ENCODE data around the gene GSDMA.

GSDMA gene

GRCh38 chr17:39962642-39963220, at the start of gene GSDMA:
TSS of gene GSDMA (plus strand) at chr17:39963004. CDS start at chr17:39965688, 2,684 bp downstream.
- peak; percentile 37 for DNase-seq (ENCODE audit: low read depth)

DNA sequence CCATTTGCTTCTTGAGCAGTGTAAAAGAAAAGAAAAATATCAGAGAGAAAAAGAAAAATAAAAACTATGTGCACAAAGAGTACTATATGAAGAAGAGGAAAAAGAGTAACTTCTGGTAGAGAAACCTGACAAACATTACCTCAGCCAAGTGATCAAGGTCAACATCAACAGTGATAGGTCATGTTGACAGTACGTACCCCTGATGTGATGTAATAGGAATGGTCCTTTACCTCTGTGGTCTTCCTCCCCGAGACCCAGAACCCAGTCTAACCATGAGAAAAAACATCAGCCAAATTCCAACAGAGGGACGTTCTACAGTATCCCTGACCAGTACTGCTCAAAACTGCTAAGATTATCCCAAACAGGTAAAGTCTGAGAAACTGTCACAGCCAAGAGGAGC, 48.8 kb upstream of the GSDMA start:
- DNase-seq (ENCODE audit: low read depth) = no peak

DNA sequence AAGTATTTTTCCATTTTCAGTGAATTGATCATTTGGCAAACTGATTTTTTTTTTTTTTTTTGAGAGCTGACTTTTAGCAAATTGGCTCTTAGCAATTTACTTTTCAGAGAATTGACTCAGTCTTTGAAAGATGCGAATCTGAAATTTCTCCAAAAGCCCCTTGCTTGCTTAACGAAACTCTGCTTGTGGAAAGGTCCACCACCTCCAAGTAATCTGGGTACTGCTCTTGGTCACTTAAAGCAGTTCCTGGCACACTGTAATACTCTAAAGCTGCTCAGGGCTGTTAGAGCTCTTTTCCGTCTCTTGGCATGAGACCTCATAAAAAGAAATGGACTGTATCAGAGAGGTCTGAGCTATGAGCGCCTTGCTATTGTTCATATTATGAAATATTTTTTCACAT, 47.2 kb upstream of the GSDMA start:
- DNase-seq (ENCODE audit: low read depth) = no peak

GRCh38 chr17:39916918-39917317, 45.9 kb upstream of the GSDMA start:
- DNase-seq (ENCODE audit: low read depth) = no peak

DNA sequence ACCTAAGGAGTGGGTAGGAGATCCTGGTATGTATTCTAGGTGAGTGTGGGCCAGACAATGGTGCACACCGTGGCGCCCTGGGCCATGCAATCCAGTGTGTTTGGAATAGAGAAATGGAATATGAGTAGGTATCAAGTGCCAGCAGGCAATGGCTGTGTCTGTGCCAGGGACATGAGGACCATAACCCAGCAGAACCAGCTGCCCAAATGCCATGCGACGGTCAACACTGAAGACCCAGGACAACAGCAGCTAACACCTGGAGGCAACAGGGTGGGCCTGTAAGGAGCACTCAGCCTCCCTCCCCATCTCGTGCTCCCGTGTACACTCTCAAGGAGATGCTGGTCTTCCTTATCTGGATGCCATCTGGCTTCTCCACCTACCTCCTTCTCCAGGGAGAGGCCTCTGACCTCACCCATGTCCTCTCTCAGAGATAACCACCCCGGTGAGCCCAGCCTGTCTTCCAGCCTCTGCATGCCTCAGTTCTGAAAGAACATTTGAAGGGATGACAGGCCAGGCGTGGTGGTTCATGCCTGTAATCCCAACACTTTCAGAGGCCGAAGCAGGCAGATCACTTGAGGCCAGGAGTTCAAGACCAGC, 43.6 kb upstream of the GSDMA start:
- no peak for DNase-seq (ENCODE audit: low read depth)

- peak; percentile 60 for DNase-seq (ENCODE audit: low read depth)
Measured at GRCh38 chr17:39920218-39921210, 42.3 kb upstream of the GSDMA start.

DNA sequence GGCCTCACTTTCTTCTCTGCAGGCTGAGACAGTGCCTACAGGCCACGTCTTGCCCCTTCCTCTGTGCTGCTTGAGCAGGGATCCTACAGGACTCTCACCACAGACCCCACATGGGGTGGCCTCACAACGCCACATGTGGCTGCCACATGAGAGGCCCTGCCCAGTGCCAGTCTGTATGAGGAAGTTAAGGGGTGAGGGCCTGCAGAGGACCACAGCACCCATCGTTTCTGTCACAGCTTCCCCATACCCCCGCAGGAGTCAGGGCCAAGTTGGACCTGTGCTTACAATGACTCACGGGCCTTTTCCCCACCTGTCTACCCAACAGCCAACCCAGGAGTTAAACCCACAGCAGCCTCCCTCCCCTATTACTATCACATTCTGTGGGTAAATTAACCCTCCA, 41.5 kb upstream of the GSDMA start:
- no peak for DNase-seq (ENCODE audit: low read depth)

DNA sequence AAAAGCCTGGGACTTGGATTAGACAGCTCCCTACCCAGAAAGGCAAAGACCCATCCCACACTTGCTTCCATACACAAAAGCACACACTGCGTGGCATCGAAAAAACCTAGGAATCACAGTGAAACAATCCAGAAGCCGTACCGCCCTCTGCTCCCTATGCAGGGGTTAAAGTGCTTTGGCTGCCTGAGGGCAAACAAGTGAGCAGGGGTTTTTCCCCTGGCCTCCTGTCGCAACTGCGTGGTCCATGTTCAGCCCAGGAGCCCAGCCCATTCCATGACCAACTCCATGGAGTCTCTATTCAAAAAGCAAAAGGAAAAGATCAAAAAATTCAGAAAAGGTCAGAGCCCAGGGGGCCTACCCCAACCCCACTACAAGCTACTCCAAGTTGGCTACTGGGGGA, 40.8 kb upstream of the GSDMA start:
- no peak for DNase-seq (ENCODE audit: low read depth)

DNA sequence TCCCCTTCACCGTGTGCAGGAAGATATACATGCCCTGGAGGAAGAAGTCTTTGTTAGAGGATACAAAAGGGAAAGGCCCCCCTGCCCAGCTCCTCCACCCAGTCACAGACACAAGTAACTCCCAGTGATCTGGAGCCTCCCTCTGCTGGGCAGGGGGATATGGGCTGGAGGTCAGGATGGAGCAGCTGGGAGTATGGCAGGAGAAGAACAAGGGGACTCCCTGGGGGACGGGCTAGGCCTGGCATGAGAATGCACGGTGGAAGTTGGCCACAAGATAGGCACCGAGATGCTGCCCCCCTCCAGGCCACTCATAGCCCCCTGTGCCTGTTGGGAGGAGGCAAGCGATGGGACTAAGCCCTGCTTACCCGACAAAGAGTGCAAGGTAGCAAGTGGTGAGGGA, 39.6 kb upstream of the GSDMA start:
- DNase-seq (ENCODE audit: low read depth) = no peak

- no peak for DNase-seq (ENCODE audit: low read depth)
Measured at GRCh38 chr17:39923836-39924690, 38.7 kb upstream of the GSDMA start.

DNA sequence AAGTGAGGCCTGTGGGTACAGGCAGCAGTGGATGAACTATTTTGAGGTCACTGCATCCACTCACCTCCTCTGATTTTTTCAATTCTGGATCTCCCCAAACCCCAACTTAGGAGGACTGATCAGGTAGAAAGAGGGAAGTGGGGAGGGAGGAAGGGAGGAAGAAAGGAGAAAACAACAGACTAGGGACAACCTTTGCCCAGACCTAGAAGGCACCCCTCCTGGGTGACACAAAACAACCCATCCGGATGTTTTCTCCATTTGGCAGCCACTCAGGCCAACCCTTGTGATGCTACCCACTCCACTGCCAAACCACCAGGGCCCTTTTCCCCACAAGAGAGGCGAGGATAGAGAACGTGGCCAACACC, 38.1 kb upstream of the GSDMA start:
- no peak for DNase-seq (ENCODE audit: low read depth)

GRCh38 chr17:39925282-39926134, 37.3 kb upstream of the GSDMA start:
- no peak for DNase-seq (ENCODE audit: low read depth)

GRCh38 chr17:39926135-39926587, 36.6 kb upstream of the GSDMA start:
- no peak for DNase-seq (ENCODE audit: low read depth)

DNA sequence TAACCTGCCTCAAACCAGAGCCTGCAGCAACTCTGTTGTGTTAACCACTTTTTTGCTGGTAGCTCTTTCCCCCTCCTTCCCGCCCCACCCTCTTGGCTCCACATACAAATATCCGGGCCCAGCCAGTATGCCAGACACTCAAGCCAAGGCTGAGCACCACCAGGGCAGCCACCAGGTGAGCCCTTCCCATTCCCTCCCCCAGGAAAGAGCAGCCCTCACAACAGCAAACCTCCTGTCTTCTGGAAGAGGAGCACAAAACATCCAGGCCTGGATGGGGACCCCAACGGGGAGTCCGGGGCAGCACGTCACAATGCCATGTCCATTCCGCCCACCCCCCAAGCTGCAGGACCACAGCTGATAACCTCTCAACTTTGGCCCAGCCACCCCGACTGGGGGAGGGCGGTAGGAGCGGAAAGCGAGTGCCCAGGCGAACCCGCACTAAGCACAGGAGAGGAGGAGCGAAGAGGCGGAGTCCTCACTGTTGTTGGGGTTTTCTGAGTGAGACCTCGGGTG, 36.2 kb upstream of the GSDMA start:
- peak; percentile 32 for DNase-seq (ENCODE audit: low read depth)

DNA sequence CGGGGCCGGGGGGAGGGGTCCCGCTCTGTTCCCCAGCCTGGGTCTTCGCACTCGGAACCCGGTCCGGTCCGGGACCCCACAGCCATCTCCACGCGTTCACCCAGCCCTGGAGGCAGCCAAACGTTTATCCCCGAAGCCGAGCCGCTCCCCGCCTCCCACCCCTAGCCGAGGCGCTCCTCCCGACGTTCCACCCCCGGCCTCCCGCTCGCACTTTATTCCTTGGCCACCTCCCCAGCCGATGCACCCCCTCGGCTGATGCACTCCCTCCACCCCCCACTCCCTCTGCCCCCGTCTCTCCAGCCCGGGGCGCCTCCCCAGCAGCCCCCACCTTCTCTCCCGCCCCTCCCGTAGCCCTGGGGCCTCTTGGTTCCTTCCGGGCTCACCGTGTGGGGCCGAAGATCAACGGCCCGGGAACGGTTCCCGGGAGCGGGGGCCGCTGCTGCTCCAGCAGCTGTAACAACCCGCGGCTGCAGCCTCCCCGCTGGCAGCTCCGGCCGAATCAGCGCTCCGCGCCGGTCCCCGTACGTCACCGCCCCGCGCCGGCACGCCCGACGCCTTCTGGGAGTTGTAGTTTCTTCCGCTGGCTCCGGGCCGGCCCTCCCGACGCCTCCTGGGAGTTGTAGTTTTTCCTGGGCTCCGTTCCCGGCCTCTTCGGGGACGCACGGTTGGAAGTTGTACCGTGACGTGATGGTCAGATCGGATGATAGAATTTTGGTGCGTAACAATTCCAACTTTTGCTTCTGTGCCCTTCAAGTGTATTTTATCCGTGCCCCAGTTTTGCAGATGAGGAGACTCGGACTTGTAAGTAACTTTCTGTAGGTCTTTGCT, 35.5 kb upstream of the GSDMA start, which contains the start of the genes LRRC3C and ORMDL3:
Gene LRRC3C, plus strand, starts transcription at position 632 of the 828 bp plus-strand sequence. CDS start 13,792 bp downstream, outside the sequence.
Gene ORMDL3, minus strand, starts transcription at position 501 of the 828 bp plus-strand sequence. CDS start 3,398 bp downstream, outside the sequence.
- peak; percentile 86 for DNase-seq (ENCODE audit: low read depth)

DNA sequence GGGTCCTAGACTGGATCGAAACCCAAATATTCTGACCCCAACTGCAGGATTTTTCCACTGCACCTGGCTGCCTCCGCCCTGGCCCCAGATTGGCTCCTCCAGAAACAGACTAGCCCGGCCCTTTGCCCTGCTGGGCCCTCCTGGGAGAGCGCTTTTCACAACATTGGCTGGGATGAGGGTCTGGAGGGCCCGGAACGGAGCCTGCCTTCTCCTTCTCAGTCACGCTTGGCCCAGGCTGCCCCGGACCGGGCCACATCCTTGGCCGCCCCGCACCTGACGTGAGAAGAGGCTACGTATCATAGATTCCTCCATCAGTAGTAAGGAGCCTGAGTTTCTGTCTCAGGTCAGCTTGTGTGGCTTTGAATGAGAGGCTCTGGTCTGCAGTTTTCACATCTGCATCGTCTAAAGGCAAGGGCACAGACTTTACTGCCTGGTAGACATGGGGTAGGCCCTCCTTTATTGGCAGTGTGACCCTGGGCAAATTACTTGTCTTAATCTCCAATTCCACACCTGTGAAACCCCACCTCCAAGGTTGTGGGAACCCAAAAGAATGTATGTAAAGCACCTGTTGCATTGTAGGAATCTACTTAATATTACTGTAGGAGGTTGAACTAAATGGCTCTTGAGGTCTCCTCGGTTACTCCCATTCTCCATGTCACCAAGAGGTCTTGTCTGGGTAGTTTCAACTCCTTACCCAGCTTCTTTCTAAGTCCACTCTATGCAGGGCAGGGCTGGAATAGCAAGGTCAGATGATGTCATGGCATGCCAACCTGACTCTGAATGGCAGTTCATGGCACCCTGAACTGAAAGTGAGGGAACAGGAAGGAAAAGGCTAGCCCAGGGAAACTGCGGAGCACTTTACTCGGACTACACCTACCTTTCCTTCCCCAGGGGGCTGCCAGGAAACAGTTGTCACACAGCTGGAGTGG, 34.6 kb upstream of the GSDMA start:
- no peak for DNase-seq (ENCODE audit: low read depth)

GRCh38 chr17:39928858-39929645, 33.8 kb upstream of the GSDMA start:
- no peak for DNase-seq (ENCODE audit: low read depth)

All from stimulated activated CD4-positive, alpha-beta T cell treated with anti-CD3 and anti-CD28 coated beads, Interleukin-2, amount 100 ng/mL, for 4 hours (primary cell).